HG02884 (cell line): ENCODE results near the gene CPEB2.
A peak's percentile ranks its signal among the peaks of the same experiment; 100 is the strongest.

Experiments used
- ATAC-seq: cut with Tn5 transposase; IDR thresholded peaks from one replicate; pipeline ENCODE4 v1.9.1; 2021; ENCODE audit warnings: mild to moderate bottlenecking, moderate library complexity; ENCODE audit not compliant: unreplicated experiment

CPEB2 gene

GRCh38 chr4:15001869-15002658, at the start of gene CPEB2:
TSS of gene CPEB2 (plus strand) at chr4:15002481. CDS start at chr4:15002674, 193 bp downstream.
- ATAC-seq, result peak; percentile 60

DNA sequence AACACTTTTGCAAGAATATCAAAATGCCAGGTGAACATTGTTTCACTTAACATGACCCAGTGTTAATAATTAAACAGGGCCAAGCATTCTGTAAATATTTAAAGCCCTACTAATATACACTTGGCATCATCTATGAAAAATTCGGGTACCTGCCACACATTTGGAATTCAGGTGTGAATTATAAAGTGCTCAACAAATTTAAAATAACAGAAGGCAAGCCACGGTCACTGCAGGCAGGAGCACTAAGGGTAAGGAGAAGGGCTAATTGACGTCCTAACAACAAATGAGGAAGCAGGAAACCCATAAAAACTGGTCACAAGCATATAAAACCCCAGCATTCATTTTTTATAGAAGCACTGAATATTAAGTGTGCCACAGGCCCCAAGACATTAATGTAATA, 43.8 kb upstream of the CPEB2 start:
- ATAC-seq, result no peak

DNA sequence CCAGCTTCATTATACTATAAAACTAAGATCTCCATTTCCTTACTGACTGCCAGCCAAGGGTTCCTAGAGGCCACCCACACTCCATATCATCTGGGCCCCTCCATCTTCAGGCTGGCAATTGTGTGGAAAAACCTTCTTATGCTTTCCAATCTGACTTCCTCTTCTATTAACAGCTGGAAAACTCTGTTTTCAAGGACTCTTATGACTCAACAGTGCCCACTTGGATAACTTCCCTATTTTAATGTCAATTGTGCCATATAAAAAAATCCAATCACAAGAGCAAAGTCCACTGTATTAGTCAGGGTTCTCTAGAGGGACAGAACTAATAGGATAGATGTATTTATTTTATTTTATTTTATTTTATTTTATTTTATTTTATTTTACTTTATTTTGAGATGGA, 41.0 kb upstream of the CPEB2 start:
- ATAC-seq, result no peak

DNA sequence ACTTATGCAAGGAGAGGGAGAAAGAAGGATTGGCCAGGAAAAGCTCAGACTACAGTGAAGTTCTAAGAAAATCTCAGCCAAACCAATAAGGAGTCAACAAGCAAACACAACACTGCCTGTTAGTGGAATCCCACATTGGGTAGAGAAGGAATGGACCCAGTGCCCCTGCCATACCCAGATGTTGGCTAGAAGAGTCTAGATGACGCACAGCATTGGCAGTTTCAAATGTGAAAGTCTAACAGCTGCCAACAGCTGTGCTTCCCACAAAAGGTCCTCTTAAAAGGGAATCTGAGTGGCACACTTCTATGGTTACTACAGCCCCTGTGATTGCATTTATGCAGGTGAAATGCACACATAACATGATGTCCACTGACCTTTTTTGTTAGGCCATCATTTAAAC, 37.2 kb upstream of the CPEB2 start:
- no peak for ATAC-seq

- ATAC-seq, result no peak
Measured at GRCh38 chr4:14967982-14968381, 34.3 kb upstream of the CPEB2 start.

DNA sequence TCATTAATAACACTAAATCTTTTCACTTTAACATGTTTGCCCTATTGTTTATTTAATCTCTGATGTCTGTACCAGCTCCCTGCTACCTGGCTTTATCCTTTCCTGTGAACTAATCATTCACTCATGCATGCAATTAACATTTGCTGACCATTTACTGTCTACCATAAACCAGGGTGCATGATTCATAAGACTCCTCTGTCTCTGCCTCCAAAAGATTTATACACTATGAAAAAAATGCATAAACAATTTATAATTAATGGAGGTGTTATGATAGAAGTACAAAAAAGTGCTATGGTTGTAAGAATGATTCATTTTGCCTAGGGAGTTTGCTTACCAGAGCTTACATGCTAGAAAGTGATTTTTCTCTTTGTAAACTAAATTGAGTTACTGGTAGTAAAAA, 24.5 kb upstream of the CPEB2 start:
- ATAC-seq, result no peak

DNA sequence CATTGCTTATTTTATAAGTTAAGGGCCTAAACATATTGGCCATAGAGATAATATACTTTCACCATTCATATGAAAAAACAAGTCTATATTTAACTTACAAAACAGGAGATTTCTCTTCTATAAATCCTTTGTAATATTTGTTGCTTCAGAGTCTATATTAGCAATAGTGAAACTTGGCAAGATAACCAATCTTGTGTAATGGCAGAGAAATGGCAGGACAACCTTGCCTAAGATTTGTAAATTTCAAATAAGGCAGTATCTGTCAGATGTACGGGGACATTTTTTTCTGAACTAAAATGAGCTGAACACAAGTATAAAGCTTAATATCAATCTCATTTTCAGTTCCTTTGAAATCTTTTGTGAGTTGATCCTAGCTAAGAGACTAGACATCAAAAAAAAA, 17.8 kb upstream of the CPEB2 start:
- no peak for ATAC-seq

DNA sequence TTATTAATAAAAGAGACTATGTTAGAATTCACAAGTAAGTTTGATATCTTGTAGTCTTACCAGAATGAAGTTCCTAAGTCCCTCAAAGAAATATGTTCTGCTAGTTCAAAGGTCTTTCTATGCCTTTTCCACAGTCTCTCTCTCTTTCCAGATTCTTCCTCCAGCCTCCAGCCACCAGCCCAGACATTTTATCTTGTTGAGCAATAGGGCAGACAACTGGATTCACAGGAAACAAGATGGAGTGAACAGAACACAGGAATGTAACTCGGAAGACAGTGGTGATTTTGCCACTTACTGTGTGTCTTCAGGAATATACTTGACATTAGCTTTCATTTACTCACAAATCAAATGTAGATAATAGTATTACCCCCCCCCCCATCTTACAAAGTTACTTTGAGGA, 17.1 kb upstream of the CPEB2 start:
- no peak for ATAC-seq

DNA sequence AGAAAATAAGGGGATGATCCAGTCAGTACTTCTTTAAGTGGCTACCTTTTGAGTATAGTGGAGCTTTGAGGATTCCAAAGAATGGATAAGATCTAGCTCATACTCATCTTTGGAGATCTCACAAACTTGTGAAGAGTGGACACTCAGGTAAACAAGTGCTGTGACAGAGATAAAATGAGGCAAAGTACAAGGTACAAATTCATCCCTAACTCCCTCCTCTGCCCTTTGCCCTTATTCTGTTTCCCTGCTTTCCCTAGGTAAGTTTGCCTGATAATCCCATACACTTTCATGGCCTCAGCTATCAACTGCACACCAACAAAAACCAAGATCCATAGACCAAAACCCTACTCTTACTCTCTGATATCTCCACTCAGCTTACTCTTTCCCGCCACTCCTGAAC, 16.4 kb upstream of the CPEB2 start:
- no peak for ATAC-seq

DNA sequence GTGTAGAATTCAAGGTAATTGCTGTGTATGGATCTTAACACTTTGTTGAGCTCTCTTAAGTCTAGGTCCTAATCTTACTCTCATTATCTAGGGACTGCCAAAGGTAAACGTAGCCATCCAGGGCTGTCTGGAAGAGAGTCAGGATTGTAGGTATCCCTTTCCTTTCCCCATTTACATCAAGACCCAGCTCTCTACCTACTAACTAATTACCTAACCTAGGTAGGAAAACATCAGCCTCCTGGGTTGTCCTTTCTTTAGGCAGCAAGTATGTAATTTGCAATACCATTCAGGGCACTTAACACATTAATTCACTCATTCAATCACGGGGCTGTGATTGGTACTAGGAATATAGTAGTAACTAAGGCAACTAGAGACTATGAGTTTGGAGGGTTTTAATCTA, 15.2 kb upstream of the CPEB2 start:
- ATAC-seq, result no peak

DNA sequence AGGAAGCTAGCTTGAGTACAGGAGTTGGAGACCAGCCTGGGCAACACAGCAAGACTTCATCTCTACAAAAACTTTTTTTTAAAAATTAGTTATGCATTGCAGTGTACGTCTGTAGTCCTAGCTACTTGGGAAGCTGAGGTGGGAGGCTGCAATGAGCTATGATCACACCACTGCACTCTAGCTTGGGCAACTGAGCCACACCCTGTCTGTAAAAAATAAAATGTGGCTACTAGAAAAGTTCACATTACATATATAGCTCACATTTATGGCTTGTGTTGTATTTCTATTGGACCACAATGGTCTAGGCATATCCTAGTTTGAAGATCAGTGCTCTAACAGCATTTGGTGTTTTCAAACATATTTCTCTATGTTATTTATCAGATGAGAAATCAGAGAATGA, 11.8 kb upstream of the CPEB2 start:
- no peak for ATAC-seq

DNA sequence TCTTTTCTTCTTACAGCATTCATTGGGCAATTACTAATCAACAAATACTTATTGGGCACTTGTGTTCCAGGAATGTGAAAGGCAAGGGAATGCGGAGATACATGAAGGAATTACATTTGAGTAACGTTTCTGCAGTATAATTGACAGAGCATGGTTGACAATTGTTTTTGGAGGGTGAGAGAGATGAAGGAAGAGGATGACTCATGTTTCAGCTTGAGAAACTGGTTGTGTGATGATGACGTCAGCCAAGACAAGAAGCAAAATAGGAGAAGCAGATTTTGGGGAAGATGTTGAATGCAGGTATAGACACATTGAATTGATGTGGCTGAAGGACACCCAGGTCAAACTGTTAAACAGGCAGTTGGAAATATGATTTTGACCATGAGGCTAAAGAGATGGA, 8.0 kb upstream of the CPEB2 start:
- ATAC-seq, result no peak

GRCh38 chr4:15001248-15001868, 923 bp upstream of the CPEB2 start:
- peak; percentile 22 for ATAC-seq

DNA sequence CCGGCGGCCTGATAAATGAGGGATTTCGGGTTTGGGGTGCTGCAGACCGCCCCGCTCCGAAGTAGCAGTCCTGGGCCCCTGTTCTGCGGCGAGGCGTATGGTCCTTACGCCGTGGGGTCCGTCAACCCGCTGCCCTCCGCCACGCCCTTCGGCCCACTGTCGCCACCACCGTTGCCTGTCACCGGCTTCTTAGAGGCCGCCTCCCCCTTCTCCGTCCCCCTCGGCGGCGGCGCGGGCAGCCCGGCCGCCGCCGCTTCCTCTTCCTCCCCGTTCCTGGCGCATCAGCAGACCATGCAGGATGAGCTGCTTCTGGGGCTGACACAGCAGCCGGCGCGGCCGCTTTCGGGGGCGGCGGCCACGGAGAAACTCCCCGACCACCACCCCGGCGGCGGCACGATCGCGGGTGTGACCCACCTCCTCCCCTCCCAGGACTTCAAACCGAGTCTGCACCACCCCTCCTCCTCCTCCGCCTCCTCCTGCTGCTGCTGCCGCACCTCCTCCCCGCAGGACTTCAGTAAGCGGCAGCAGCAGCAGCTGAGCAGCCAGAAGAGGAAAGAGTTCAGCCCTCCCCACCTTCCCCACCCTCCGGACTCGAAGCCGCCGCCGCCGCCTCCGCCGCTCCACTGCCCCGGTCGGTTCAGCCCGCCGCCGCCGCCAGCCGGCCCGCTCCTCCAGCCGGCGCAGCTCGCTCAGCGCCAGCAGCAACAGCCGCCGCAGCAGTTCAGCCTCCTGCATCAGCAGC, 549 bp downstream of the CPEB2 start:
- ATAC-seq, result peak; percentile 10

- peak; percentile 6 for ATAC-seq
Measured at GRCh38 chr4:15003401-15003890, 1.2 kb downstream of the CPEB2 start.

DNA sequence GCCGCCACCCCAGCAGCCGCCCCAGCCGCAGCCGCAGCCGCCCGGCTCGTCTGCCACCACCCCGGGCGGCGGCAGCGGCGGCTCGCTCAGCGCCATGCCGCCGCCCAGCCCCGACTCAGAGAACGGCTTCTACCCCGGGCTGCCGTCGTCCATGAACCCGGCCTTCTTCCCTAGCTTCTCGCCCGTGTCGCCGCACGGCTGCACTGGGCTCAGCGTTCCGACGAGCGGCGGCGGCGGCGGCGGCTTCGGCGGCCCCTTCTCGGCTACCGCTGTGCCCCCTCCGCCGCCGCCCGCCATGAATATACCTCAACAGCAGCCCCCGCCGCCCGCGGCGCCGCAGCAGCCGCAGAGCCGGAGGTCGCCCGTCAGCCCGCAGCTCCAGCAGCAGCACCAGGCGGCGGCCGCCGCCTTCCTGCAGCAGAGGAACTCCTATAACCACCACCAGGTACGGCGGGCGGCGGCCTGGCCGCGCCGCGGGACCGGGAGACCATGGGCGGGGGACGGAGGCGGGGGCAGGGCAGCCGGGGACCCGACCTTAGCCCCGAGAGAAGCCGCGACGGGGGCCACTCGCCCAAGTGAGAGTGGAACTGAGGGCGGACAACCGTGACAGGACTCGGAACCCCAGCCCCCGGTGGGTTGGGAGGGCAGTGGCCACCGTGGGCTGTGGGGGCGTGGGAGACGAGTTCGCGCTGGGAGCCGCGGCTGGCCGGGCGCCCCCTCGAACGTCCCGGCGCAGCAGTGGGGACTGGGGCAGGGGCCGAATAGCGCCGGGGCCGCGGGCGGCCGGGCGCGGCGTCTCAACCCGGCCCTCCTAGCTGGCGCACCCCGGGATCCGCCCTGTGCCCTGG, 1.8 kb downstream of the CPEB2 start:
- no peak for ATAC-seq

GRCh38 chr4:15004739-15005301, 2.5 kb downstream of the CPEB2 start:
- no peak for ATAC-seq

GRCh38 chr4:15005474-15006115, 3.3 kb downstream of the CPEB2 start:
- ATAC-seq, result no peak

GRCh38 chr4:15006416-15007024, 4.2 kb downstream of the CPEB2 start:
- no peak for ATAC-seq

- ATAC-seq, result no peak
Measured at GRCh38 chr4:15007201-15007600, 4.9 kb downstream of the CPEB2 start.
